ENCODE measurements around the gene GSG1.

GSG1 gene

DNA sequence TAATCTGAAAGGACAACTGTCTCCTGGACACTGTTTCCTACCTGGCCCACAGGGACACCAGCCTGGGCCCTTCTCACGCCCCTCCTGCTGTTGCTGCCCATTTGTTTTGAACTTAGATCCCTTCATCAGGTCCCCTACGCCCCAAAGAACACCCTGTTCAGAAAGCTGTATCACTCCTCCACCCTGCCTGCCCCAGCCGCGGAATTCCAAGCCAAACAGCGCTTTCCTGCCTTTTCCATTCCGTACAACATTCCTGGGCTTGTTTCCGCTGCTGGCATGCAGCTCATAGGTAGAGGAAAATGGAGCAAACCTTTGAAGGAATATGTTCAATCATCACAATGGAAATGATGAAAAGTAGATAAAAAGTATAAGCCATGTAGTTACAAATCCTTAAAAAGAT is 12.8 kb upstream of the GSG1 start:
- Histone ChIP-seq H3K4me1 (no peaks in the 10 kb centered on the region), H3K4me3 (ENCODE audit: low read depth, low read length) (no peak overlapping the region), H3K9me3 (no peaks in the 10 kb centered on the region), H3K27me3 (peaks cover 7% of the 10 kb centered on the region; the same call in 1 of the 2 replicates), H3K36me3 (no peaks in the 10 kb centered on the region)
- DNase-seq: no peak
- TF ChIP-seq CTCF (IDR thresholded peaks at IDR 0.05; ENCODE audit: low read depth, low read length): no peak

GRCh38 chr12:13114251-13115052 is 11.0 kb upstream of the GSG1 start:
- Histone ChIP-seq H3K36me3 (no peaks in the 10 kb centered on the region), H3K4me1 (no peaks in the 10 kb centered on the region), H3K4me3 (ENCODE audit: low read depth, low read length) (no peak overlapping the region), H3K27me3 (peaks cover 7% of the 10 kb centered on the region; the same call in 1 of the 2 replicates), H3K9me3 (no peaks in the 10 kb centered on the region)
- TF ChIP-seq CTCF (IDR thresholded peaks at IDR 0.05; ENCODE audit: low read depth, low read length): no peak
- DNase-seq: no peak

- H3K9me3 ChIP-seq: no peaks in the 10 kb centered on the region
- TF ChIP-seq CTCF (IDR thresholded peaks at IDR 0.05; ENCODE audit: low read depth, low read length): no peak
- DNase-seq: no peak
- H3K36me3 ChIP-seq: no peaks in the 10 kb centered on the region
- peaks cover 10% of the 10 kb centered on the region for H3K27me3 ChIP-seq
- H3K4me1 ChIP-seq: no peaks in the 10 kb centered on the region
- H3K4me3 ChIP-seq (ENCODE audit: low read depth, low read length): no peak overlapping the region
These were observed 9.5 kb upstream of the GSG1 start for GRCh38 chr12:13112968-13113367.

GRCh38 chr12:13106666-13107065 is 3.2 kb upstream of the GSG1 start:
- Histone ChIP-seq H3K27me3 (peaks cover 3% of the 10 kb centered on the region), H3K4me1 (no peaks in the 10 kb centered on the region), H3K9me3 (no peaks in the 10 kb centered on the region), H3K4me3 (ENCODE audit: low read depth, low read length) (no peak overlapping the region), H3K36me3 (no peaks in the 10 kb centered on the region)
- no peak for DNase-seq
- no peak for TF ChIP-seq CTCF (IDR thresholded peaks at IDR 0.05; ENCODE audit: low read depth, low read length)

DNA sequence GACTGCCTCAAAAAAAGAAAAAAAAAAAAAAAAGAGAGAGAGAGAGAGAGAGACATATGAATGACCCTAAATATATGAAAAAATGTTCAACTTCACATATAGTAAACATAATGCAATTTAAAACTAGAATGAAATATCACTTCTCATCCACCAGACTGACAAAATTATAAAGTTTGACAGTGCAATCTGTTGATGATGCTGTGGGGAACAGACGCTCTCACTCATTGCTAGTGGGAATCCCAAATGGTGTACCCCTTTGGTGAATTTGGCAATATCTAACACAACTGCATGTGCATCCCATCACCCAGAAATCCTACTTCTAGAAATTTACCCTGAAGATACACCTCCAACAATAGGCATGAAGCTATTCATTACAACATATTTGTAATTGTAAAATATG is 2.3 kb upstream of the GSG1 start:
- no peaks in the 10 kb centered on the region for H3K36me3 ChIP-seq
- peaks cover 3% of the 10 kb centered on the region for H3K27me3 ChIP-seq
- TF ChIP-seq CTCF (IDR thresholded peaks at IDR 0.05; ENCODE audit: low read depth, low read length): no peak
- no peak overlapping the region for H3K4me3 ChIP-seq (ENCODE audit: low read depth, low read length)
- H3K4me1 ChIP-seq: no peaks in the 10 kb centered on the region
- DNase-seq: no peak
- H3K9me3 ChIP-seq: no peaks in the 10 kb centered on the region

- H3K4me1 ChIP-seq: peaks cover 8% of the 10 kb centered on the region
- H3K36me3 ChIP-seq: no peaks in the 10 kb centered on the region
- no peak for TF ChIP-seq CTCF (IDR thresholded peaks at IDR 0.05; ENCODE audit: low read depth, low read length)
- DNase-seq: no peak
- H3K4me3 ChIP-seq (ENCODE audit: low read depth, low read length): no peak overlapping the region
- peaks cover 3% of the 10 kb centered on the region for H3K27me3 ChIP-seq
- H3K9me3 ChIP-seq: no peaks in the 10 kb centered on the region
These were observed 942 bp upstream of the GSG1 start for GRCh38 chr12:13104409-13104808.
